ENCODE data around the gene NDUFS3. TPM values are rescaled to one million over a fixed set of nuclear protein-coding genes. Genes with fewer than 3 reads are reported as not detected.

The NDUFS3 gene
- total and polyA plus RNA-seq, 10 of the 15 experiments (the other 5 are each of a cell fraction or from before 2014, with no cell fraction given): 22.3 to 217 (median 125) TPM

GRCh38 chr11:47609675-47610074 is 30.8 kb downstream of the NDUFS3 start (continued):
- TF ChIP-seq HCFC1 (IDR thresholded peaks at IDR 0.05; ENCODE audit: low read length) (no peak), ZBTB4 (CRISPR knock-in tag; IDR thresholded peaks at IDR 0.05) (no peak), ZNF207 (IDR thresholded peaks at IDR 0.05; ENCODE audit: borderline replicate concordance) (no peak)

- H3K79me2 ChIP-seq (ENCODE audit: control insufficient read depth, insufficient read depth, low read length): no peaks in the 10 kb centered on the region
- H2AFZ ChIP-seq (ENCODE audit: control insufficient read depth, low read depth, low read length): peak overlapping the region; percentile 9; the same call in 1 of the 2 replicates
- H3K4me3 ChIP-seq: no peak overlapping the region; the same call in 1 of the 2 replicates
- no peak overlapping the region for H3K27ac ChIP-seq (ENCODE audit: control insufficient read depth, insufficient read depth)
- ChIA-PET POLR2A (no interaction called here), CTCF (interaction anchor here (0.6 kb wide), 1 partner anchor 20 kb away, joined by 3 read pairs; no protein-coding TSS in a partner anchor), SMC1A (ENCODE audit: uncharacterized antibody, unreplicated experiment) (no interaction called here), RAD21 (ENCODE audit: unreplicated experiment) (interaction anchor here (1.0 kb wide), 1 partner anchor 82 kb away, joined by 3 read pairs; no protein-coding TSS in a partner anchor)
- H3K4me1 ChIP-seq (ENCODE audit: control insufficient read depth, insufficient read depth, low read length): peaks cover 8% of the 10 kb centered on the region
- in situ Hi-C loops (cut with MboI): no loop called here
- H3K36me3 ChIP-seq (ENCODE audit: control insufficient read depth in 2 of 2, insufficient read depth in 2 of 2, low read length in 1 of 2): no peaks in the 10 kb centered on the region
- BruUV-seq (replicated peaks): no TSS peak
- peak overlapping the region; percentile 44; the same call in 1 of the 2 replicates for H3K4me2 ChIP-seq (ENCODE audit: control insufficient read depth, insufficient read depth)
- intact Hi-C loops (cut with micrococcal nuclease; ENCODE audit: unreplicated experiment): no loop called here
- H3K9ac ChIP-seq (ENCODE audit: control insufficient read depth, insufficient read depth, low read length): no peak overlapping the region
- DNase-seq (ENCODE audit: low read depth, low spot score) (peak; percentile 42), FAIRE-seq (peak; percentile 85), ATAC-seq (peak; percentile 93)
- no peaks in the 10 kb centered on the region for H4K20me1 ChIP-seq (ENCODE audit: control insufficient read depth, insufficient read depth)
- H3K9me3 ChIP-seq (replicated peaks; ENCODE audit: control insufficient read depth, insufficient read depth, low read length): no peaks in the 10 kb centered on the region
- no peaks in the 10 kb centered on the region; a peak in 1 of 4 replicates for H3K27me3 ChIP-seq (replicated peaks in 1 of 2; ENCODE audit: control insufficient read depth in 2 of 2, insufficient read depth in 2 of 2, low read length in 1 of 2)
- 44% methylated on average over 6 of the region's 6 CpGs for WGBS (ENCODE audit: insufficient coverage, insufficient replicate concordance, low lambda C conversion rate, missing lambda C conversion rate)
- no peak for TF ChIP-seq ZNF24 (IDR thresholded peaks at IDR 0.05)
- no peak for TF ChIP-seq SIX5 (IDR thresholded peaks at IDR 0.05; ENCODE audit: low read depth, low read length, severe bottlenecking)
- no peak for TF ChIP-seq PAX8 (IDR thresholded peaks at IDR 0.05)
- TF ChIP-seq RUNX3 (IDR thresholded peaks at IDR 0.05; ENCODE audit: low read length): peak; percentile 60
- no peak for TF ChIP-seq POLR2AphosphoS2 (IDR thresholded peaks at IDR 0.05; ENCODE audit: low read depth, low read length)
- no peak for TF ChIP-seq TCF12 (IDR thresholded peaks at IDR 0.05; ENCODE audit: low read depth, low read length)
- no peak for TF ChIP-seq HDAC2 (IDR thresholded peaks at IDR 0.05)
- TF ChIP-seq EED (IDR thresholded peaks at IDR 0.05; ENCODE audit: low read depth): peak; percentile 49; the same call in 1 of the 2 replicates
- no peak for TF ChIP-seq MLLT1 (IDR thresholded peaks at IDR 0.05)
- TF ChIP-seq CHD4 (IDR thresholded peaks at IDR 0.05): no peak
- TF ChIP-seq BMI1 (IDR thresholded peaks at IDR 0.05; ENCODE audit: borderline replicate concordance): no peak
- no peak for TF ChIP-seq NBN (IDR thresholded peaks at IDR 0.05)
- TF ChIP-seq TCF3 (IDR thresholded peaks at IDR 0.05; ENCODE audit: borderline replicate concordance, insufficient read depth, low read depth, low read length): no peak
- TF ChIP-seq SUPT20H (IDR thresholded peaks at IDR 0.05; ENCODE audit: borderline replicate concordance, control insufficient read depth, low read depth, low read length): no peak
- TF ChIP-seq TARDBP (IDR thresholded peaks at IDR 0.05; ENCODE audit: borderline replicate concordance): no peak
These were observed 32.5 kb downstream of the NDUFS3 start for GRCh38 chr11:47611348-47611794.
